ENCODE measurements around the gene IRAK2. TPM values are rescaled to one million over a fixed set of nuclear protein-coding genes. Genes with fewer than 3 reads are reported as not detected.

The IRAK2 gene
- total RNA-seq, 1 donor from 2014 or later = 2.4 TPM

DNA sequence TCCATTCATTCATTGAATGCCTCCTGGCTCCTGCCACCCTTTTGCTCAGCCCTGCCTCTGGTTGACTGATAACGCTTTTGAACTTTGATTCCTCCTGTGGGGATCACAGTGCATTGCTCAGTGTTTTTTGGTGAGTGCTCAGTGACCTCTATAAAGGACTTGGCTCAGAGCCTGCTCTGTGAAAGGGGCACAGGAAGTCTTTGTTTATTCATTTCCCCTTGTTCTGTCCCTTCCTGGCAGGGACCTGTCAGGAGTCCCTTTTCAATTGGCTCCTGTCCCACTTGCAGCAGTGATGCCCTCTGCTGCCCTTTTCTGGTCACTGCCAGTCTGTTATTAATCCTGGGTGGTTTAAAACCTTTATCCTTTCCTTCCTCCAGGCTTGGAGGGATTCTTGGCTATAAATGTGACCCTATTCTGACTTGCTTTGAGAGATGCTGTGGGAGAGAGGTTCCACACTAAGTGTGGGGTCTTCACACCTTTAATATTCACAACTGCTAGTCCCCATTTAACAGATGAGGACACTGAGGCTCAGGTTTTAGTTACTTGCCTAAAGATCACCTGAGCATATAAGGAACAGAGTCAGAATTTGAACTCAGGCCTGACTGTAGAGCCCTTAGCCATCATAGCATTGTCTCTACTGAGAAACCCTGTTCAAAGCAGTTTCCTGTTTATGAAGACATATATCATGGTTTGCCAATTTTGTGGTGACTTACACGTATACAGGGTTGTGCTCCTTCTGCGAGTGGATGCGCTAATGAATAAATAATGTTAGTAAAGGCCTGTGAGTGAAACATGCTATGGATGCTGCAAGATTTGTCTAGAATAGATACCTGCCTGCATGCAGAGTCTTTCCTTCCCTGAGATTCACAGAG, 60.3 kb downstream of the IRAK2 start:
- Mint-ChIP-seq H3K36me3 (ENCODE audit: low read depth) (peaks cover 24% of the 10 kb centered on the region), H3K4me3 (ENCODE audit: low read depth) (peak overlapping the region; percentile 47), H3K27me3 (ENCODE audit: low read depth) (no peaks in the 10 kb centered on the region), H3K4me1 (ENCODE audit: low read depth) (peaks cover 61% of the 10 kb centered on the region), H3K9me3 (no peaks in the 10 kb centered on the region), H3K27ac (peak overlapping the region; percentile 86)
- intact Hi-C loops (cut with micrococcal nuclease) = loop anchor here (1.0 to 2.0 kb wide), 5 partner anchors 31 to 108 kb away; partner anchors contain the start of genes IRAK2 and VHL
- DNase-seq (ENCODE audit: low spot score) = peak; percentile 37

DNA sequence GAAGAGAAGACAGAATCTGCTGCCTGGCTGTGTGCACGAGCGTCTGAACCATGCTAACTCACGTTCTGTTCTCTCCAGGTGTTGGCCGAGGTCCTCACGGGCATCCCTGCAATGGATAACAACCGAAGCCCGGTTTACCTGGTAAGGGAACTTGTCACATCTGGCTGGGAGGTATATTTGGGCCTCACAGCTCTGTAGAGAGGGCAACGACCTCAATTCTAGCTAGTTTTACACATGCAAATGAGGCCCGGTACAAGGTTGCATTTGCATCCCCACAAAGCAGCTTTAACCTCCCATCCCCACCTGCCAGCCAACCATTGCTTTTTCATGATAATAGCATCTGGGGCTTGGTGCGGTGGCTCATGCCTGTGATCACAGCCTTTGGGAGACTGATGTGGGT, 61.6 kb downstream of the IRAK2 start:
- peaks cover 56% of the 10 kb centered on the region for H3K4me1 Mint-ChIP-seq (ENCODE audit: low read depth)
- intact Hi-C loops (cut with micrococcal nuclease) = no loop called here
- peaks cover 23% of the 10 kb centered on the region for H3K36me3 Mint-ChIP-seq (ENCODE audit: low read depth)
- DNase-seq (ENCODE audit: low spot score) = no peak
- no peak overlapping the region for H3K4me3 Mint-ChIP-seq (ENCODE audit: low read depth)
- no peaks in the 10 kb centered on the region for H3K27me3 Mint-ChIP-seq (ENCODE audit: low read depth)
- H3K9me3 Mint-ChIP-seq = no peaks in the 10 kb centered on the region
- no peak overlapping the region for H3K27ac Mint-ChIP-seq

DNA sequence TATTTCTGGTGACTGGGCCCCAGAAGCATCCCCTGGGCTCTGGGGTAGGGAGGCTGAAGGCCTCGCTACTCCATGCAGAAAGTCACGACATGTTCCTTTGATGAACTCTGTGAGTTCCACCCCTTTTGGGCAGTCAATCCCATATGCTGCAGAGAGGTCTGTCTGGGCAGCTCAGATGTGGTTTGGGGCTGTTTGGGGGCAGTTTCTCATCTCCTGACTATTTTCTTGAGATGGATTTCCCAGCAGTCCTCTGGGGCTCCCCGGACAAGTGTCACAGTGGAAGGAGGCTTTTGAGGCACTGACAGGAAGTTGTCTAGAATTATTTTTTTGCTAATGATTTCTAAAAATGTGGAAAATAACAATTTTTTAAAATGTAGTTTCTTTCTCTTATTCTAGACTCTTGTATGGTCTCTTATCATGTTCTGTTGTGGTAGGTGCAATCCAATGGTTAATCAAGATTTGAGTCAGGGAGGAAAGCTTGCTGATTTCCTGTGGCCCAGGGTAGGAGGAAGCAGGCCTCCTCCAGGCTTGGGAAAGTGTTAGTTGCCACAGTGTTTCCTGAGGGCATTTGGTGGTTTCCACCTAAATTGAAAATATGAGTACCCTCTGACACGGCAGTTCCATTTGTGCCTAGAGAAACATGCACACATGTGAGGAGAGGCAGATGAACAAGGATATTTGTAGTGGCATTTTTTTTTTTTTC, 63.7 kb downstream of the IRAK2 start:
- H3K27me3 Mint-ChIP-seq (ENCODE audit: low read depth) = no peaks in the 10 kb centered on the region
- H3K4me1 Mint-ChIP-seq (ENCODE audit: low read depth) = peaks cover 45% of the 10 kb centered on the region
- peaks cover 18% of the 10 kb centered on the region for H3K36me3 Mint-ChIP-seq (ENCODE audit: low read depth)
- H3K9me3 Mint-ChIP-seq = no peaks in the 10 kb centered on the region
- H3K27ac Mint-ChIP-seq = peak overlapping the region; percentile 82
- intact Hi-C loops (cut with micrococcal nuclease) = loop anchor here (1.0 to 2.0 kb wide), 3 partner anchors 14 to 30 kb away; no protein-coding TSS in a partner anchor
- peak; percentile 48 for DNase-seq (ENCODE audit: low spot score)
- H3K4me3 Mint-ChIP-seq (ENCODE audit: low read depth) = peak overlapping the region; percentile 32

DNA sequence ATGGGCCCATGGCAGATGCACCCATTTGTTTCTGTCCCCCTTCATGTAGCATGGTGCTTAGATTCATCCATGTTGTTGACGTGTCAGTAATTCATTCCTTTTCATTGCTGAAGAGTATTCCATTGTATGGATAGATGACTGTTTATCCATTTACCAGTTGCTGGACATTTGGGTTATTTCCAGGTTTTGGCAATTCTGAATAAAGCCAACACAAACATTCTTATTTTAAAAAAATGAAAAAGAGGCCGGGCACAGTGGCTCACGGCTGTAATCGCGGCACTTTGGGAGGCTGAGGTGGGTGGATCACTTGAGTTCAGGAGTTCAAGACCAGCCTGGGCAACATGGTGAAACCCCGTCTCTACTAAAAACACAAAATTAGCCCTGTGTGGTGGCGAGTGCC, 64.9 kb downstream of the IRAK2 start:
- intact Hi-C loops (cut with micrococcal nuclease) = loop anchor here (2.0 kb wide), 1 partner anchor 31 kb away; no protein-coding TSS in a partner anchor
- Mint-ChIP-seq H3K4me1 (ENCODE audit: low read depth) (peaks cover 36% of the 10 kb centered on the region), H3K27ac (peak overlapping the region; percentile 82), H3K36me3 (ENCODE audit: low read depth) (peaks cover 12% of the 10 kb centered on the region), H3K9me3 (no peaks in the 10 kb centered on the region), H3K27me3 (ENCODE audit: low read depth) (no peaks in the 10 kb centered on the region), H3K4me3 (ENCODE audit: low read depth) (no peak overlapping the region)
- no peak for DNase-seq (ENCODE audit: low spot score)

DNA sequence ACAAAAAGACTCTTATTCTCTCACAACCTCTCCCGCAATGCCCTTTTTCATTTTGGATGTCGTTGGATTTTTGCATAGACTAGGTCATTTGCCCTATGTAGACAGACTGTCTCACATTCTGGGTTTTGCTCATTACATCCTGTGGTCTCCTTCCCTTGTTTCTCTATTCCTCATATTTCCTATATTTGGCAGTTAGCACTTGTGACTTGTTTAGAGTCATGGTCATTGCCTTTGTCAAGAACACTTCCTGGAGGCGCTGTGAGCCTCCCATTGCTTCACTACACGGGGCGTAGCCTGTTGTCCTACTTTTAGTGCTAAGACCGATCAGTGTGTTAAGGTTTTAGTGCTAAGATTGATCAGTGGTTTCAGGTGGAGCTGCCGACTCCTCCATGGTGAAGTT, 67.4 kb downstream of the IRAK2 start:
- no peaks in the 10 kb centered on the region for H3K9me3 Mint-ChIP-seq
- H3K27ac Mint-ChIP-seq = no peak overlapping the region
- H3K4me3 Mint-ChIP-seq (ENCODE audit: low read depth) = no peak overlapping the region
- no peaks in the 10 kb centered on the region for H3K27me3 Mint-ChIP-seq (ENCODE audit: low read depth)
- no peak for DNase-seq (ENCODE audit: low spot score)
- H3K4me1 Mint-ChIP-seq (ENCODE audit: low read depth) = peaks cover 27% of the 10 kb centered on the region
- H3K36me3 Mint-ChIP-seq (ENCODE audit: low read depth) = peaks cover 23% of the 10 kb centered on the region
- intact Hi-C loops (cut with micrococcal nuclease) = no loop called here

DNA sequence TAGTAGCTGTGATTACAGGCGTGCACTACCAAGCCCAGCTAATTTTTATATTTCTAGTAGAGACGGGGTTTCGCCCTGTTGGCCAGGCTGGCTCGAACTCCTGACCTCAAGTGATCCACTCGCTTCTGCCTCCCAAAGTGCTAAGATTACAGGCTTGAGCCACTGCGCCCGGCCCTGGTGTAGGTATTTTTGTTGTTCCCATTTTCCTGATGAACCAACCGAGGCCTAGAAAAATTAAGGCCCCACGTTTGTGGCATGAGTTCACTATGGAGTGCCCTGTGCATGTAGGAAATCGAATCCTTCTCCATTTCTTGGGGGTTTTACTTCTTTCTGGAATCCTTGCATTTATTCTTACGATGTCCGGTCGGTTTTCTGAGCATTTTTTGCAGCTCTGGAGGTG, 69.3 kb downstream of the IRAK2 start:
- no peak for DNase-seq (ENCODE audit: low spot score)
- intact Hi-C loops (cut with micrococcal nuclease) = no loop called here
- no peak overlapping the region for H3K4me3 Mint-ChIP-seq (ENCODE audit: low read depth)
- no peak overlapping the region for H3K27ac Mint-ChIP-seq
- peaks cover 30% of the 10 kb centered on the region for H3K4me1 Mint-ChIP-seq (ENCODE audit: low read depth)
- peaks cover 8% of the 10 kb centered on the region for H3K9me3 Mint-ChIP-seq
- no peaks in the 10 kb centered on the region for H3K27me3 Mint-ChIP-seq (ENCODE audit: low read depth)
- H3K36me3 Mint-ChIP-seq (ENCODE audit: low read depth) = peaks cover 40% of the 10 kb centered on the region

DNA sequence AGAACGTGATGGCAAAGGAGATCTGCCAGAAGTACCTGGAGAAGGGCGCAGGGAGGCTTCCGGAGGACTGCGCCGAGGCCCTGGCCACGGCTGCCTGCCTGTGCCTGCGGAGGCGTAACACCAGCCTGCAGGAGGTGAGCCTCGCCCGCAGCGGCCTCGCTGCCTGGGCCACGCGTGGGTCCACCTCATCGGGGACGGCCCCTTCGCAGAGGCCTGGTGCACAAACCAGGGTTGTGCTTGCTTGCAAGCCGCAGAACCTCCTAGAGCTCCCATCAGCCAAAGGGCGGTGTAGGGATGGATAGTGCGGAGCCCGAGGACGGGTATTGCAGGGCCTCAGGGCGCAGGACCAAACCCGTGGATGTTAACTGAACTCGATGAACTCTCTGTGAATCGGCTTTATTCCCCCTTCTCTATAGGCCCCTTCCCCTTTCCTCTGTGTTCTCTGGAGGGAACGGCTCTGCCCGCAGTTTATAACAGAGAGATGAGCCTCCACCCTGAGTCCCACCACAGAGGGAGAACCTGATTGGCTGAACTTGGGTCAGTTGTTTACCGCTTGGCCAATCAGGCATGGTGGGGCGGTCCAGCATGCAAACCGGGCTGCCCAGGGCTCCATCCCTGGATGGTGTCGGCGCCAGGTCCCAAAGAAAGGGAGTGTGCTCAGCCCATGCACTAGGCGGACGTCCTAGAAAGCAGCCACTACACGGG, 70.0 kb downstream of the IRAK2 start:
- peaks cover 41% of the 10 kb centered on the region for H3K36me3 Mint-ChIP-seq (ENCODE audit: low read depth)
- H3K27ac Mint-ChIP-seq = no peak overlapping the region
- H3K4me1 Mint-ChIP-seq (ENCODE audit: low read depth) = peaks cover 30% of the 10 kb centered on the region
- intact Hi-C loops (cut with micrococcal nuclease) = no loop called here
- H3K9me3 Mint-ChIP-seq = peaks cover 8% of the 10 kb centered on the region
- no peak overlapping the region for H3K4me3 Mint-ChIP-seq (ENCODE audit: low read depth)
- no peaks in the 10 kb centered on the region for H3K27me3 Mint-ChIP-seq (ENCODE audit: low read depth)
- DNase-seq (ENCODE audit: low spot score) = no peak

DNA sequence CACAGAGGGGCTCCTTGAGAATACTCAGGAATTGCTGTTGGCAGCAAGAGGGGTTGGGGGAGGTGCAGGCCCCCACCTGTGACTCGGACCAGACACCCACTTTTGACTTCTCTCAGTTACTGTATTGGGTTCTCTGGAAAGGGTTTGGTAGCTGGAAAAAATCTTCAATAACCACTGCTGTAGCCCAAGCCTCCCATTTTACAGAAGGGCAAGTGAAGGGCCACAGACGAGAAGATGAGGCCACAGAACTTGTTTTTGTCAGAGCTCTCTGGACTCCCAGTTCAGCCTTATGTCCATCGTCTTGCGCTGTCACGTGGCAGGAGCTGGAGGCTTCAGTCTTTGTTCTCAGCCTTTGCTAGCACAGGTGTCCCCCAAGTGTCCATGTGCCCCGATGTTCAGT, 70.8 kb downstream of the IRAK2 start:
- no peak for DNase-seq (ENCODE audit: low spot score)
- H3K4me1 Mint-ChIP-seq (ENCODE audit: low read depth) = peaks cover 28% of the 10 kb centered on the region
- H3K27me3 Mint-ChIP-seq (ENCODE audit: low read depth) = no peaks in the 10 kb centered on the region
- no peak overlapping the region for H3K4me3 Mint-ChIP-seq (ENCODE audit: low read depth)
- H3K9me3 Mint-ChIP-seq = peaks cover 8% of the 10 kb centered on the region
- intact Hi-C loops (cut with micrococcal nuclease) = no loop called here
- peaks cover 43% of the 10 kb centered on the region for H3K36me3 Mint-ChIP-seq (ENCODE audit: low read depth)
- H3K27ac Mint-ChIP-seq = no peak overlapping the region

DNA sequence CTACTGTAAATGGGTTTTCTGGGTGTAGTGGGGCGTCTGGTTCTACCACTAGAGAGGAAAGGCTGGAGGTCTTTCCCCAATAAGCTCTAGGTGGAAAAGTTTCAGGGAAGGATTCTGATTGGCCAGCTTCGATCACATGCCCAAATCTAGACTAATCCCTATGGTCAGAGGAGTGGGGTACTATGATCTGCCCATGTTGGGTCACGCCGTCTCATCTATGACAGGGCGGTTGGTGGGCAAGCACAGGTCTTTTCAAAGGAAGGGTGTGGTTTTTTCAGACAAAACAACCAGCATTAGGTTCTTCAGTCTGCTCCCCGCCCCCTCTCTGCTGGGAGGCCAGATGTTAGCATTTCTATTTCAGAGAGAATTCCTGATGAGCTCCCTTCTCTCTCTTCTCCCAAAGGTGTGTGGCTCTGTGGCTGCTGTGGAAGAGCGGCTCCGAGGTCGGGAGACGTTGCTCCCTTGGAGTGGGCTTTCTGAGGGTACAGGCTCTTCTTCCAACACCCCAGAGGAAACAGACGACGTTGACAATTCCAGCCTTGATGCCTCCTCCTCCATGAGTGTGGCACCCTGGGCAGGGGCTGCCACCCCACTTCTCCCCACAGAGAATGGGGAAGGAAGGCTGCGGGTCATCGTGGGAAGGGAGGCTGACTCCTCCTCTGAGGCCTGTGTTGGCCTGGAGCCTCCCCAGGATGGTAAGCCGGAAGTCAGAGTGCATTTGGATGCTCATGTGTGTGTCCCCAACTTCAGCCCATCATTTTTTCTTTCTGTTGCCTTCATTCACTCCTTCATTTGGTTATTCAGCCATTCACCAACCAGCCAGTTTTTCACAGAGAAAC, 73.8 kb downstream of the IRAK2 start:
- Mint-ChIP-seq H3K9me3 (peaks cover 8% of the 10 kb centered on the region), H3K27ac (peak overlapping the region; percentile 95), H3K4me1 (ENCODE audit: low read depth) (peaks cover 43% of the 10 kb centered on the region), H3K36me3 (ENCODE audit: low read depth) (peaks cover 48% of the 10 kb centered on the region), H3K4me3 (ENCODE audit: low read depth) (peak overlapping the region; percentile 38), H3K27me3 (ENCODE audit: low read depth) (no peaks in the 10 kb centered on the region)
- DNase-seq (ENCODE audit: low spot score) = peak; percentile 61
- intact Hi-C loops (cut with micrococcal nuclease) = no loop called here

DNA sequence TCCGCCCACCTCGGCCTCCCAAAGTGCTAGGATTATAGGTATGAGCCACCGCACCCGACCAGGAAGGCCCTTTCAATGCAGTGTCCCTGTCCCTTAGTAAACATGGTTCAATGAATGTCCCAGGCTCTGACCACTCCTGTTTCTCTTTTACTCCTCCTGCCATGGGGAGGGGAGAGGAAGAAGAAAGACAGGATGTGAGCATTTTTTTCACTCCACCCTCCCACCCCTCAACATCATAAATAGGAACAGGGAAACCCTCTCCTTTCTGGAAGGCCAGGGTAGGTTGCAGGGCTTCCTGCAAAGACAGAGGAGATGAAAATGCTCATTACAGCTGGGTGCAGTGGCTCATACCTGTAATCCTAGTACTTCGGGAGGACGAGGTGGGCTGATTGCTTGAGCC, 76.1 kb downstream of the IRAK2 start:
- intact Hi-C loops (cut with micrococcal nuclease) = loop anchor here (10.0 kb wide), 1 partner anchor 446 kb away; the partner anchor contains the start of genes ARPC4 and TADA3
- Mint-ChIP-seq H3K4me1 (ENCODE audit: low read depth) (peaks cover 55% of the 10 kb centered on the region), H3K4me3 (ENCODE audit: low read depth) (no peak overlapping the region)

DNA sequence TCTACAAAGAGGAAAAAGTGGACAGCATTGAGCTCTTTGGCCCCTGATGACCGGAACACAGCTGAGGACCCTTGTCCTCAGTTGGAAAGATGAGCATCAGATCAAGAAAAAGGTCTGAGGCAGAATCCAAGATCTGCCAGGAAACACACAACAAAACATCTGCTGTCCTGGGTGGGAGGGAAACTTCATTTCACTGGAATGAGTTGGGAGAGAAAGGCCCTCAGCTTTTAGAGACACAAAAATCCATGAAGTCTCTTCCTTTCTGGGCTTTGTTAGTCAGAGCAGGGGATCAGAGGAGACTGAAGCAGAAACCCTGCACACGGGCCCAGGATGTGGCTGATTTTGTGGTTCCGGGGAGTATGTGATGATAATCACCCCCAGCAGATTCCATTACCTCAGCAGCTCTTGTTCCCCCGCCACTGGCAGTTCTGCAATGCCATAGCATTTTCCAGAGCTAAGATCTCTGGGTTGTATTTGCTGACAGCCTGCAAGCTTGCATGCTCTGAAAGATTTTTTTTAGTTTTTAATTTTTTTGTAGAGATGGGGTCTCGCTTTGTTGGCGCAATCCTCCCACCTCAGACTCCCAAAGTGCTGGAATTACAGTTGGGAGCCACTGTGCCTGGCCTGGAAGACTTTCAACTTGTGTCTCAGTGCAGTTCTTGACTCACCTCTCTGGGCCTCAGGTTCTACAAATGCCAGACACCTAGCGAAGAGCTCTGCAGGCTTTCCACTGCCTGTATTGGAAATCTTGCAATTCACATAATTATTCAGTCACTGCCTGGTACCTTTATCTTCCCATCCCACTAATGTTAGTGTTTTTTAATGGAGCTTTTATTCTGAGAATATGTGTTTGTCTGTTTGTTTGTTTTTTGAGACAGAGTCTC, 77.7 kb downstream of the IRAK2 start:
- Mint-ChIP-seq H3K27ac (peak overlapping the region; percentile 97), H3K4me1 (ENCODE audit: low read depth) (peaks cover 53% of the 10 kb centered on the region), H3K4me3 (ENCODE audit: low read depth) (peak overlapping the region; percentile 55), H3K27me3 (ENCODE audit: low read depth) (no peaks in the 10 kb centered on the region), H3K36me3 (ENCODE audit: low read depth) (peaks cover 62% of the 10 kb centered on the region), H3K9me3 (peaks cover 36% of the 10 kb centered on the region)
- intact Hi-C loops (cut with micrococcal nuclease) = loop anchor here (1.0 to 10.0 kb wide), 4 partner anchors 8 to 448 kb away; partner anchors contain the start of genes ARPC4 and TADA3
- DNase-seq (ENCODE audit: low spot score) = peak; percentile 85

More for the DNA sequence above, 76.1 kb downstream of the IRAK2 start:
- no peak for DNase-seq (ENCODE audit: low spot score)
- H3K36me3 Mint-ChIP-seq (ENCODE audit: low read depth) = peaks cover 67% of the 10 kb centered on the region
- peak overlapping the region; percentile 55 for H3K27ac Mint-ChIP-seq
- no peaks in the 10 kb centered on the region for H3K27me3 Mint-ChIP-seq (ENCODE audit: low read depth)
- peaks cover 30% of the 10 kb centered on the region for H3K9me3 Mint-ChIP-seq
